GM19372 (cell line): ENCODE data around the gene LRRC45.
"Not testable (repeated sequence)": the region's sequence is repeated elsewhere in the genome, so short reads cannot be mapped to it uniquely, and the experiment has no call there.

ENCODE experiments used
- ATAC-seq: cut with Tn5 transposase; IDR thresholded peaks from one replicate; pipeline ENCODE4 v1.9.1; 2021; ENCODE audit warnings: mild to moderate bottlenecking, low read depth, moderate library complexity; ENCODE audit not compliant: unreplicated experiment

Gene LRRC45

GRCh38 chr17:82031885-82032627 is 9.0 kb downstream of the LRRC45 start:
- no peak for ATAC-seq

- ATAC-seq: no peak
Measured at GRCh38 chr17:82033359-82034085, 10.4 kb downstream of the LRRC45 start.

- ATAC-seq: no peak
Measured at GRCh38 chr17:82034371-82035011, 11.4 kb downstream of the LRRC45 start.

GRCh38 chr17:82035488-82035887 is 12.4 kb downstream of the LRRC45 start:
- ATAC-seq: no peak

GRCh38 chr17:82035956-82036633 is 13.0 kb downstream of the LRRC45 start:
- ATAC-seq: no peak

GRCh38 chr17:82036634-82037091 is 13.6 kb downstream of the LRRC45 start:
- no peak for ATAC-seq

GRCh38 chr17:82037092-82037888 is 14.2 kb downstream of the LRRC45 start, which contains the start of gene DCXR:
TSS of gene DCXR (minus strand) at chr17:82037697. CDS start at chr17:82037682, 15 bp downstream.
- ATAC-seq: peak; percentile 85

- no peak for ATAC-seq
Measured at GRCh38 chr17:82037889-82038195, 14.7 kb downstream of the LRRC45 start.

- not testable (repeated sequence) for ATAC-seq
Measured at GRCh38 chr17:82038796-82039409, 15.8 kb downstream of the LRRC45 start.

GRCh38 chr17:82039695-82040299 is 16.7 kb downstream of the LRRC45 start:
- ATAC-seq: no peak

- ATAC-seq: no peak
Measured at GRCh38 chr17:82041144-82041814, 18.2 kb downstream of the LRRC45 start.

GRCh38 chr17:82042649-82043048 is 19.5 kb downstream of the LRRC45 start:
- ATAC-seq: no peak

GRCh38 chr17:82043507-82043906 is 20.4 kb downstream of the LRRC45 start:
- no peak for ATAC-seq

GRCh38 chr17:82045936-82046484 is 22.9 kb downstream of the LRRC45 start:
- no peak for ATAC-seq

- ATAC-seq: no peak
Measured at GRCh38 chr17:82046903-82047302, 23.8 kb downstream of the LRRC45 start.

GRCh38 chr17:82047379-82047778 is 24.3 kb downstream of the LRRC45 start:
- ATAC-seq: no peak

- ATAC-seq: no peak
Measured at GRCh38 chr17:82047914-82048570, 24.9 kb downstream of the LRRC45 start.

GRCh38 chr17:82048571-82048971 is 25.5 kb downstream of the LRRC45 start:
- no peak for ATAC-seq
